HepG2 (cell line): ENCODE results near the gene URAD. TPM values are rescaled to one million over a fixed set of nuclear protein-coding genes. Genes with fewer than 3 reads are reported as not detected.

ENCODE experiments used
- AKNA ChIP-seq: sonication (generic); formaldehyde crosslinking; IDR thresholded peaks from 2 replicates; pipeline ENCODE4 v1.4.0; 2020; ENCODE audit warnings: missing genetic modification reagents, borderline replicate concordance
- BCLAF1 ChIP-seq: fragments of 450-650 bp; IDR thresholded peaks from 2 replicates; pipeline ENCODE4 v1.6.1; 2017; ENCODE audit warnings: mild to moderate bottlenecking
- BRD4 ChIP-seq: sonication (generic); formaldehyde crosslinking; IDR thresholded peaks from 2 replicates; pipeline ENCODE4 v1.4.0; 2020; ENCODE audit warnings: missing genetic modification reagents
- RXRA ChIP-seq: sonication (generic); formaldehyde crosslinking; IDR thresholded peaks from 2 replicates; pipeline ENCODE4 v1.5.1; 2020; ENCODE audit warnings: missing genetic modification reagents
- STAT6 ChIP-seq: sonication (generic); formaldehyde crosslinking; IDR thresholded peaks from 2 replicates; pipeline ENCODE4 v1.4.0; 2020; ENCODE audit warnings: missing genetic modification reagents, mild to moderate bottlenecking, borderline replicate concordance
- TARDBP ChIP-seq: sonication (generic); formaldehyde crosslinking; IDR thresholded peaks from 2 replicates; pipeline ENCODE4 v1.8.0; 2022; ENCODE audit warnings: mild to moderate bottlenecking, missing genetic modification reagents
- TFE3 ChIP-seq: IDR thresholded peaks from 2 replicates; pipeline ENCODE4 v1.6.1; 2016
- THAP11 ChIP-seq: IDR thresholded peaks from 2 replicates; pipeline ENCODE4 v1.6.1; 2016; ENCODE audit warnings: missing biosample characterization, missing genetic modification reagents
- ZFP36 ChIP-seq: fragments of 150-350 bp; IDR thresholded peaks from 2 replicates; pipeline ENCODE4 v1.6.1; 2018; ENCODE audit warnings: borderline replicate concordance, low read length, low read depth; ENCODE audit not compliant: partially characterized antibody
- ZFX ChIP-seq: sonication (generic); formaldehyde crosslinking; IDR thresholded peaks from 2 replicates; pipeline ENCODE4 v1.4.0; 2020; ENCODE audit warnings: mild to moderate bottlenecking, low read depth, missing genetic modification reagents, moderate library complexity
- ZNF329 ChIP-seq: sonication (generic); formaldehyde crosslinking; IDR thresholded peaks from 2 replicates; pipeline ENCODE4 v1.9.0; 2021; ENCODE audit warnings: low read depth, mild to moderate bottlenecking, missing genetic modification reagents
- ZNF558 ChIP-seq: sonication (generic); formaldehyde crosslinking; IDR thresholded peaks from 2 replicates; pipeline ENCODE4 v1.9.0; 2022; ENCODE audit warnings: mild to moderate bottlenecking, missing genetic modification reagents, borderline replicate concordance
- ZNF614 ChIP-seq: IDR thresholded peaks from 2 replicates; pipeline ENCODE4 v1.6.1; 2018; ENCODE audit warnings: missing biosample characterization, missing genetic modification reagents, inconsistent platforms, borderline replicate concordance
- ZSCAN12 ChIP-seq: sonication (generic); formaldehyde crosslinking; IDR thresholded peaks from 2 replicates; pipeline ENCODE4 v1.9.0; 2021; ENCODE audit warnings: mild to moderate bottlenecking, missing genetic modification reagents
- polyA plus RNA-seq, 8 experiments: library from polyadenylated mRNA; depleted of rRNA in 3 of 8; stranded (reverse) in 7 of 8; unstranded in 1 of 8; fragments of >200 nt; fragmentation: Illumina TruSeq in 4 of 8; extraction: Trizol in 4 of 8; gene quantifications; 2 replicates each; pipeline versions ENCODE4 v1.2.1 to v1.2.3, GENCODE V29; 2011 to 2016; ENCODE audit warnings: low read depth in 4 of 8, missing spikeins in 1 of 8, mixed read lengths in 1 of 8; ENCODE audit not compliant: insufficient read depth in 1 of 8
- total RNA-seq, 5 experiments: library from RNA; depleted of rRNA; stranded (reverse); fragments of >200 nt; fragmentation: Illumina TruSeq; extraction: Trizol; gene quantifications; 2 replicates each; pipeline ENCODE4 v1.2.3, GENCODE V29; 2016; ENCODE audit warnings: low read depth in 1 of 5

The URAD gene
- total and polyA plus RNA-seq, 2 of the 13 experiments (the other 11 are each of a cell fraction or from before 2014, with no cell fraction given), result not detected

- TF ChIP-seq TFE3 (no peak; the same call in 1 of the 2 replicates), BRD4 (CRISPR knock-in tag) (peak; percentile 77), ZFP36 (peak; percentile 56), ZSCAN12 (CRISPR knock-in tag) (no peak), RXRA (CRISPR knock-in tag) (peak; percentile 73), THAP11 (peak; percentile 75), ZNF558 (CRISPR knock-in tag) (no peak), TARDBP (peak; percentile 93), BCLAF1 (no peak), AKNA (CRISPR knock-in tag) (no peak), ZNF614 (0 out of 2 replicates have a peak, but pooled peaks have one; percentile 46), STAT6 (0 out of 2 replicates have a peak, but pooled peaks have one; percentile 57), ZFX (CRISPR knock-in tag) (peak; percentile 80), ZNF329 (CRISPR knock-in tag) (no peak)
Observed at GRCh38 chr13:27960362-27961226, 27.9 kb downstream of the URAD start (continued).
